Measurements from ENCODE around the gene PADI1.

DNA sequence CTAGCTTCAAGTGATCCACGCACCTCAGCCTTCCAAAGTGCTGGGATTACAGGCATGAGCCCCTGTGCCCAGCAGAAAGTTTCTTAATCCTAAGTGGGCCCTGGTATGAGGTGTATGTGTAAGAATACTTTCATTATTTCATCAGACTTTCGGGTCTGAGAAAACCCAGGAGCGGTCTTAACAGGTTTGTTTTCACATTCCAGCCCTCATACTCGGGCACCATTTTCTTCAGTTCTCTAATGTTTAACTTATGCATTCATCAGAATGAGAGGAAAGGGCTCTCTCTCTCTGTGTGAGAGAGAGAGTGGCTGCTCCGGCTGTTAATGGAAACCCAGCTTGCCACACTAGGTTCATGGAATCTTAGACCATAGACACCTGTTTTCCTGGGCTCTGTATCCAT is 4.2 kb upstream of the PADI1 start:
- TF ChIP-seq, protein P1, sequence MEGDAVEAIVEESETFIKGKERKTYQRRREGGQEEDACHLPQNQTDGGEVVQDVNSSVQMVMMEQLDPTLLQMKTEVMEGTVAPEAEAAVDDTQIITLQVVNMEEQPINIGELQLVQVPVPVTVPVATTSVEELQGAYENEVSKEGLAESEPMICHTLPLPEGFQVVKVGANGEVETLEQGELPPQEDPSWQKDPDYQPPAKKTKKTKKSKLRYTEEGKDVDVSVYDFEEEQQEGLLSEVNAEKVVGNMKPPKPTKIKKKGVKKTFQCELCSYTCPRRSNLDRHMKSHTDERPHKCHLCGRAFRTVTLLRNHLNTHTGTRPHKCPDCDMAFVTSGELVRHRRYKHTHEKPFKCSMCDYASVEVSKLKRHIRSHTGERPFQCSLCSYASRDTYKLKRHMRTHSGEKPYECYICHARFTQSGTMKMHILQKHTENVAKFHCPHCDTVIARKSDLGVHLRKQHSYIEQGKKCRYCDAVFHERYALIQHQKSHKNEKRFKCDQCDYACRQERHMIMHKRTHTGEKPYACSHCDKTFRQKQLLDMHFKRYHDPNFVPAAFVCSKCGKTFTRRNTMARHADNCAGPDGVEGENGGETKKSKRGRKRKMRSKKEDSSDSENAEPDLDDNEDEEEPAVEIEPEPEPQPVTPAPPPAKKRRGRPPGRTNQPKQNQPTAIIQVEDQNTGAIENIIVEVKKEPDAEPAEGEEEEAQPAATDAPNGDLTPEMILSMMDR (IDR thresholded peaks at IDR 0.05; ENCODE audit: borderline replicate concordance, extremely low read depth, low read length, poor library complexity, severe bottlenecking), result no peak
- TF ChIP-seq EZH2 (IDR thresholded peaks at IDR 0.05; ENCODE audit: borderline replicate concordance, low read depth, low read length, severe bottlenecking), result no peak
